Lung (tissue), 12 donors: ENCODE data around the gene SGSM2. TPM values are rescaled to one million over a fixed set of nuclear protein-coding genes. Genes with fewer than 3 reads are reported as not detected.

ENCODE experiments used
- ATAC-seq: fragments of 200-7000 bp; cut with Tn5 transposase; one replicate; pipeline ENCODE4 v1.9.1; 2020; ENCODE audit warnings: moderate number of reproducible peaks; ENCODE audit not compliant: insufficient read depth, low FRiP score
- DNase-seq, 3 donors: peaks; one replicate each; pipeline ENCODE4 v3.0.0-alpha.2; 2013 to 2017
- H3K27ac ChIP-seq, 2 donors: one replicate each; pipeline ENCODE4 v1.5.1; 2013; ENCODE audit warnings: mild to moderate bottlenecking in 2 of 2, moderate library complexity in 2 of 2, control low read depth in 1 of 2, inconsistent platforms in 1 of 2, low read depth in 1 of 2, low read length in 1 of 2
- H3K27me3 ChIP-seq, 3 donors: one replicate each; pipeline ENCODE4 v1.5.1; 2013; ENCODE audit warnings: low read length in 2 of 3; ENCODE audit not compliant: control insufficient read depth in 3 of 3, insufficient read depth in 3 of 3
- H3K36me3 ChIP-seq, 4 donors: one replicate each; pipeline ENCODE4 v1.5.1; 2013; ENCODE audit warnings: low read length in 4 of 4, mild to moderate bottlenecking in 1 of 4, moderate library complexity in 1 of 4; ENCODE audit not compliant: control insufficient read depth in 4 of 4, insufficient read depth in 4 of 4
- H3K4me1 ChIP-seq, 5 donors: one replicate each; pipeline ENCODE4 v1.5.1; 2013; ENCODE audit warnings: low read length in 5 of 5, mild to moderate bottlenecking in 2 of 5, moderate library complexity in 1 of 5; ENCODE audit not compliant: control insufficient read depth in 5 of 5, insufficient read depth in 5 of 5
- H3K4me3 ChIP-seq: one replicate; pipeline ENCODE4 v1.5.1; 2013; ENCODE audit warnings: mild to moderate bottlenecking, control low read depth, moderate library complexity
- H3K9ac ChIP-seq, 2 donors: one replicate each; pipeline ENCODE4 v1.5.1; 2013; ENCODE audit warnings: low read length in 2 of 2, control low read depth in 1 of 2; ENCODE audit not compliant: insufficient read depth in 1 of 2
- H3K9me3 ChIP-seq, 4 donors: one replicate each; pipeline ENCODE4 v1.5.1; 2013; ENCODE audit warnings: low read length in 3 of 4, mild to moderate bottlenecking in 1 of 4, moderate library complexity in 1 of 4; ENCODE audit not compliant: control insufficient read depth in 4 of 4, insufficient read depth in 3 of 4
- CTCF ChIP-seq: IDR thresholded peaks from 2 replicates; pipeline ENCODE4 v1.5.1; 2012; ENCODE audit warnings: mild to moderate bottlenecking; ENCODE audit errors: control extremely low read depth, extremely low read depth
- WGBS, 2 donors: extraction: QIAGEN DNeasy Blood & Tissue Kit; methylation state at CpG; one replicate each; pipeline ENCODE4 v1.1.7; 2013; 5-methylcytosine and 5-hydroxymethylcytosine counted together
- polyA plus RNA-seq, 2 donors: library from polyadenylated mRNA; stranded (reverse); fragments of 200-250 nt; gene quantifications; one replicate each; pipeline ENCODE4 v1.2.1, GENCODE V29; 2013
- total RNA-seq, 2 donors: library from RNA; depleted of rRNA in 1 of 2; stranded (reverse); fragments of >200 nt in 1 of 2; gene quantifications; one replicate each; pipeline ENCODE4 v1.2.1, GENCODE V29; 2014 to 2021
- donor health status: control.
- donor health status: control.
- donor health status: Bipolar disorder and iron deficiency.
- donor health status: healthy.
- donor health status: DM: yes; HTN: yes; CAD: no.

SGSM2 gene
- total and polyA plus RNA-seq, 4 donors = 33.1 to 60.8 (median 52.4) TPM

- TF ChIP-seq CTCF = no peak
- Histone ChIP-seq H3K27me3 (no peaks in the 10 kb centered on the region), H3K9ac (no peak overlapping the region), H3K27ac (no peak overlapping the region), H3K9me3 (no peaks in the 10 kb centered on the region), H3K4me3 (no peak overlapping the region), H3K4me1 (peaks cover 0 to 19% (median 3%) of the 10 kb centered on the region in 5 donors), H3K36me3 (peaks cover 0 to 45% (median 13%) of the 10 kb centered on the region in 4 donors)
- DNase-seq = no peak
- ATAC-seq = no peak
- 75 to 79% methylated on average over 18 of the region's 18 CpGs for WGBS, 2 donors
These were observed 48.2 kb downstream of the SGSM2 start for GRCh38 chr17:2385240-2386210.

GRCh38 chr17:2386400-2387085, 49.2 kb downstream of the SGSM2 start:
- no peaks in the 10 kb centered on the region for H3K27me3 ChIP-seq
- H3K9ac ChIP-seq = no peak overlapping the region
- no peak overlapping the region for H3K27ac ChIP-seq
- DNase-seq (no peak), ATAC-seq (no peak)
- peaks cover 0 to 38% (median 11%) of the 10 kb centered on the region in 4 donors for H3K36me3 ChIP-seq
- H3K4me3 ChIP-seq = no peak overlapping the region
- 88 to 89% methylated on average over 22 of the region's 22 CpGs for WGBS, 2 donors
- TF ChIP-seq CTCF = no peak
- H3K4me1 ChIP-seq = peaks cover 0 to 21% (median 7%) of the 10 kb centered on the region in 5 donors
- no peaks in the 10 kb centered on the region for H3K9me3 ChIP-seq

DNA sequence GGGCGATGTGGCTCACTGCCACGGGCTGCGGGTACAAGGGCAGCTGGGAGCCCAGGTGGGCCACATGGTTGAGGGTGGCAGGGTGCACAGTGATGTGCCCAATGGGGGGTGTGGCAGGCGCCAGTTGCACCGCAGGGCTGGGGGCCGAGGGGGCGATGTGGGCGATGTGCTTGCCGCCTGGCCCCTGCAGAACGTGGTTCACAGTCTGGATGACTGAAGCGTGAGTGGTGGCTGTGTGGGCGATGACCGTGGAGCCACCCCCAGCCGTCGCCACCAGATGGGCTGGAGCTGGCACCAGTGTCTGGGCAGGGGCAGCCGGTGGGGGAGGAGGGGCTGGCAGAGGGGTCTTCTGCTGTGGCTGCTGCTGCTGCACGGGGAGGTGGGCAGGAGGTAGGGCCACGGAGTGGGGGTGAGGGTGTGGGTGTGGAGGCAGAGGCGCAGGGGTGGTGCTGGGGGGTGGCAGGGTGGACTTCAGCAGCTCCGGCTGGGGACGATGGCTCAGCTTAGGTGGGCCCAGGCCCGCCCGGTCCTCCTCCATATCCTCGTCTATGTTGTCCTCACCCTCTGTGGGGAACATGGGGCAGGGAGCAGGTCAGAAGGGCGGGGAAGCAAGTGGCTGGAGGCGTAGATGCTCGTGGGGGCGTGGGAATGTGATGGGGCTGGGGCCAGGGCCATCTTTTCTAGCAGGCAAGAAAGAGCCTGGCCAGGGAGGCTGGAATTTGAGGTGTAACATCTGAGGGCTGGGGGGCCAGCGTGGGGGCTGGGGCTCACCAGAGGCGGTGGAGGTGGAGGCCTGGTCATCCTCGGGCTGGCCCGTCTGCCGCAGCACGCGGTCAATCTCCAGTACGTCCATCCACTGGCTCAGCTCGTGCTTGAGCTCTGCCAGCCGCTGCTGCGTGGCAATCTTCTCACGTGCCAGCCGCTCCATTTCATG, 50.1 kb downstream of the SGSM2 start:
- Histone ChIP-seq H3K4me3 (no peak overlapping the region), H3K27ac (no peak overlapping the region), H3K9ac (no peak overlapping the region), H3K9me3 (no peaks in the 10 kb centered on the region), H3K4me1 (peaks cover 5 to 29% (median 12%) of the 10 kb centered on the region in 5 donors), H3K36me3 (peaks cover 0 to 38% (median 11%) of the 10 kb centered on the region in 4 donors), H3K27me3 (no peaks in the 10 kb centered on the region)
- WGBS, 2 donors = 95% methylated on average over 40 to 41 of the region's 41 CpGs
- no peak for TF ChIP-seq CTCF
- no peak for DNase-seq
- ATAC-seq = no peak
